HG03039 (cell line): ENCODE data around the gene CD86.
"Not testable (repeated sequence)": the region's sequence is repeated elsewhere in the genome, so short reads cannot be mapped to it uniquely, and the experiment has no call there.

Experiments used
- ATAC-seq: cut with Tn5 transposase; IDR thresholded peaks from one replicate; pipeline ENCODE4 v1.9.1; 2021; ENCODE audit warnings: mild to moderate bottlenecking, moderate library complexity; ENCODE audit not compliant: unreplicated experiment

The CD86 gene

GRCh38 chr3:122055215-122055614, at the start of gene CD86:
Gene CD86, plus strand, starts transcription at chr3:122055362. Its CDS starts 128 bp downstream, at chr3:122055490.
- peak; percentile 89 for ATAC-seq

GRCh38 chr3:122006267-122006666, 48.9 kb upstream of the CD86 start:
- ATAC-seq, result no peak

GRCh38 chr3:122008166-122008565, 47.0 kb upstream of the CD86 start:
- no peak for ATAC-seq

GRCh38 chr3:122010506-122010905, 44.7 kb upstream of the CD86 start:
- no peak for ATAC-seq

GRCh38 chr3:122011396-122011795, 43.8 kb upstream of the CD86 start:
- no peak for ATAC-seq

- no peak for ATAC-seq
These were observed 42.3 kb upstream of the CD86 start for GRCh38 chr3:122012821-122013220.

- no peak for ATAC-seq
These were observed 41.7 kb upstream of the CD86 start for GRCh38 chr3:122013448-122013925.

GRCh38 chr3:122014741-122015140, 40.4 kb upstream of the CD86 start:
- ATAC-seq, result peak; percentile 73

GRCh38 chr3:122019493-122019892, 35.7 kb upstream of the CD86 start:
- ATAC-seq, result no peak

- no peak for ATAC-seq
These were observed 34.1 kb upstream of the CD86 start for GRCh38 chr3:122021037-122021436.

GRCh38 chr3:122021811-122022401, 33.3 kb upstream of the CD86 start, which contains the start of gene ILDR1:
Gene ILDR1, minus strand, starts transcription at chr3:122022247. Its CDS starts 170 bp downstream, at chr3:122022077.
- no peak for ATAC-seq

GRCh38 chr3:122023335-122023910, 31.7 kb upstream of the CD86 start:
- no peak for ATAC-seq

GRCh38 chr3:122024800-122025199, 30.4 kb upstream of the CD86 start:
- no peak for ATAC-seq

- peak; percentile 63 for ATAC-seq
These were observed 29.9 kb upstream of the CD86 start for GRCh38 chr3:122025296-122025695.

- peak; percentile 64 for ATAC-seq
These were observed 24.6 kb upstream of the CD86 start for GRCh38 chr3:122030381-122031122.

GRCh38 chr3:122031123-122031468, 24.1 kb upstream of the CD86 start:
- ATAC-seq, result peak; percentile 19

- no peak for ATAC-seq
These were observed 22.6 kb upstream of the CD86 start for GRCh38 chr3:122032531-122032930.

GRCh38 chr3:122033023-122033422, 22.1 kb upstream of the CD86 start:
- ATAC-seq, result no peak

GRCh38 chr3:122047296-122047695, 7.9 kb upstream of the CD86 start:
- ATAC-seq, result not testable (repeated sequence)

GRCh38 chr3:122047773-122048172, 7.4 kb upstream of the CD86 start:
- not testable (repeated sequence) for ATAC-seq

- peak; percentile 40 for ATAC-seq
These were observed 2.2 kb upstream of the CD86 start for GRCh38 chr3:122052968-122053367.

- no peak for ATAC-seq
These were observed 2.5 kb downstream of the CD86 start for GRCh38 chr3:122057671-122058070.
